Peyer's patch (tissue), 4 donors: ENCODE measurements around the gene MSL3.

Source experiments
- CTCF ChIP-seq, 6 experiments: fragments of 450-650 bp in 4 of 6; fragments of 200-600 bp in 2 of 6; sonication (generic) in 1 of 6; IDR thresholded peaks; one replicate each; pipeline ENCODE4 v1.5.1; 2017 to 2019; ENCODE audit warnings: antibody characterized with exemption in 6 of 6, mild to moderate bottlenecking in 3 of 6, moderate library complexity in 1 of 6
- POLR2A ChIP-seq, 2 donors: fragments of 450-650 bp; IDR thresholded peaks; one replicate each; pipeline ENCODE4 v1.5.1; 2017; ENCODE audit warnings: antibody characterized with exemption in 2 of 2, mild to moderate bottlenecking in 2 of 2, moderate library complexity in 2 of 2

- TF ChIP-seq CTCF (IDR thresholded peaks at IDR 0.05) (no peak), POLR2A (IDR thresholded peaks at IDR 0.05) (no peak)
These were observed 20.2 kb downstream of the MSL3 start for GRCh38 chrX:11778230-11778629.
